GM12878 (cell line): Measurements from ENCODE around the gene GALNT18.

Experiments used
- CTCF ChIP-seq, 3 experiments: IDR thresholded peaks in 2 of 3; conservative IDR thresholded peaks in 1 of 3; 2 replicates each; pipeline ENCODE4 v1.5.1; 2011; ENCODE audit warnings: low read depth in 3 of 3, low read length in 3 of 3, mild to moderate bottlenecking in 3 of 3, control low read depth in 2 of 3, moderate library complexity in 2 of 3, inconsistent platforms in 1 of 3, mixed read lengths in 1 of 3; ENCODE audit not compliant: control insufficient read depth in 2 of 3, insufficient read depth in 1 of 3; ENCODE audit errors: extremely low read depth in 1 of 3
- ZNF384 ChIP-seq: IDR thresholded peaks from 2 replicates; pipeline ENCODE4 v1.6.1; 2012; ENCODE audit warnings: low read depth, mild to moderate bottlenecking, low read length, improper control_type of control experiment, borderline replicate concordance
- TF ChIP-seq, protein P1 (sequence below): IDR thresholded peaks from 2 replicates; pipeline ENCODE4 v1.6.1; 2012; ENCODE audit warnings: low read depth, low read length, improper control_type of control experiment

DNA sequence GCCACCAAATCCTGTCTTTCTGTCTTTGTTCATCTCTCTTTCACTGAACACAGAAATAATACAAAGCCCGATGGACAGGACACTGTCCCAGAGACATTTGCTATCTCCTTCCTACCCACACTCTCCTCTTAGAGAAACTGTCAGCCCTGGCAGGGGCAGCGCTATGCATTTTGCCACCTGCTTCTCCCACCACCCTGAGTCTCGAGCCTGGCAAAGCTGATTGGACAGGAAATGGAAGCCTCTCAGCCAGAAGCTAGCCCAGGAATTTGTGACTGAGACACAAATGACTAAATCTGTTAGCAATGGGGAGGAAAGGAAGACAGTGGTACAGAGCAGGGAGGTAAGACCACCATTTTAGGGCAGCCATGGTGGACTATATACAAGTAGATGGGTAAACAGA is 14.9 kb upstream of the GALNT18 start:
- no peak for TF ChIP-seq ZNF384
- no peak for TF ChIP-seq CTCF (IDR thresholded peaks at IDR 0.05 in 2 of 3, conservative IDR thresholded peaks at IDR 0.05 in 1 of 3; ENCODE audit: control insufficient read depth in 2 of 3, extremely low read depth in 1 of 3, insufficient read depth in 1 of 3, low read depth in 3 of 3, low read length in 3 of 3)
- TF ChIP-seq, protein P1, sequence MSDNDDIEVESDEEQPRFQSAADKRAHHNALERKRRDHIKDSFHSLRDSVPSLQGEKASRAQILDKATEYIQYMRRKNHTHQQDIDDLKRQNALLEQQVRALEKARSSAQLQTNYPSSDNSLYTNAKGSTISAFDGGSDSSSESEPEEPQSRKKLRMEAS: no peak
